GM23338 (cell line): ENCODE results near the gene FAM209A.

Experiments
- CREB1 ChIP-seq: fragments of 250-450 bp; sonication (Bioruptor Pico); IDR thresholded peaks from 2 replicates; pipeline ENCODE4 v1.5.0; 2020; ENCODE audit warnings: low read depth, mild to moderate bottlenecking, moderate library complexity
- ETS1 ChIP-seq: IDR thresholded peaks from 2 replicates; pipeline ENCODE4 v1.6.1; 2016; ENCODE audit warnings: antibody characterized with exemption
- EZH2 ChIP-seq: fragments of 200-600 bp; sonication (generic); IDR thresholded peaks from one replicate; pipeline ENCODE4 v1.8.0; 2017; ENCODE audit warnings: antibody characterized with exemption, mild to moderate bottlenecking, low read depth; ENCODE audit not compliant: unreplicated experiment
- EZH2phosphoT487 ChIP-seq: fragments of 200-600 bp; sonication (generic); IDR thresholded peaks from one replicate; pipeline ENCODE4 v1.8.1; 2018; ENCODE audit warnings: antibody characterized with exemption; ENCODE audit not compliant: unreplicated experiment
- JUNB ChIP-seq: IDR thresholded peaks from one replicate; pipeline ENCODE4 v1.6.1; 2016; ENCODE audit warnings: antibody characterized with exemption; ENCODE audit not compliant: unreplicated experiment
- POLR2AphosphoS5 ChIP-seq: IDR thresholded peaks from 2 replicates; pipeline ENCODE4 v1.6.1; 2016; ENCODE audit warnings: antibody characterized with exemption, low read depth
- REST ChIP-seq: IDR thresholded peaks from one replicate; pipeline ENCODE4 v1.6.1; 2018; ENCODE audit warnings: antibody characterized with exemption; ENCODE audit not compliant: unreplicated experiment
- TF ChIP-seq, protein P1 (sequence below), 2 experiments: fragments of 200-600 bp in 1 of 2; sonication (generic) in 1 of 2; conservative IDR thresholded peaks; 2 replicates each; pipeline versions ENCODE4 v1.5.1 to v1.6.1; 2016 to 2017; ENCODE audit warnings: antibody characterized with exemption in 2 of 2, low read depth in 2 of 2, mild to moderate bottlenecking in 2 of 2, moderate library complexity in 1 of 2

GRCh38 chr20:56504373-56505005, 20.1 kb upstream of the FAM209A start:
- TF ChIP-seq, protein P1, sequence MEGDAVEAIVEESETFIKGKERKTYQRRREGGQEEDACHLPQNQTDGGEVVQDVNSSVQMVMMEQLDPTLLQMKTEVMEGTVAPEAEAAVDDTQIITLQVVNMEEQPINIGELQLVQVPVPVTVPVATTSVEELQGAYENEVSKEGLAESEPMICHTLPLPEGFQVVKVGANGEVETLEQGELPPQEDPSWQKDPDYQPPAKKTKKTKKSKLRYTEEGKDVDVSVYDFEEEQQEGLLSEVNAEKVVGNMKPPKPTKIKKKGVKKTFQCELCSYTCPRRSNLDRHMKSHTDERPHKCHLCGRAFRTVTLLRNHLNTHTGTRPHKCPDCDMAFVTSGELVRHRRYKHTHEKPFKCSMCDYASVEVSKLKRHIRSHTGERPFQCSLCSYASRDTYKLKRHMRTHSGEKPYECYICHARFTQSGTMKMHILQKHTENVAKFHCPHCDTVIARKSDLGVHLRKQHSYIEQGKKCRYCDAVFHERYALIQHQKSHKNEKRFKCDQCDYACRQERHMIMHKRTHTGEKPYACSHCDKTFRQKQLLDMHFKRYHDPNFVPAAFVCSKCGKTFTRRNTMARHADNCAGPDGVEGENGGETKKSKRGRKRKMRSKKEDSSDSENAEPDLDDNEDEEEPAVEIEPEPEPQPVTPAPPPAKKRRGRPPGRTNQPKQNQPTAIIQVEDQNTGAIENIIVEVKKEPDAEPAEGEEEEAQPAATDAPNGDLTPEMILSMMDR (conservative IDR thresholded peaks at IDR 0.05; ENCODE audit: low read depth in 2 of 2), result peak; percentile 65 to 75
- TF ChIP-seq REST (no peak), CREB1 (CRISPR knock-in tag) (no peak), EZH2 (no peak), POLR2AphosphoS5 (no peak), EZH2phosphoT487 (no peak), JUNB (no peak), ETS1 (no peak)
